SK-N-SH treated with all-trans-retinoic acid at 6 μM for 48 hours (cell line): ENCODE measurements around the gene RASD2.

Experiments used
- ATAC-seq: fragments of 200-7000 bp; cut with Tn5 transposase; 3 replicates; pipeline ENCODE4 v1.9.1; 2020; ENCODE audit warnings: mild to moderate bottlenecking, moderate library complexity
- ARNTL ChIP-seq: fragments of 450-650 bp; formaldehyde crosslinking; IDR thresholded peaks from 2 replicates; pipeline ENCODE4 v1.5.0; 2020; ENCODE audit warnings: low read depth, mild to moderate bottlenecking, moderate library complexity, borderline replicate concordance
- BACH2 ChIP-seq: fragments of 250-450 bp; sonication (Bioruptor Pico); IDR thresholded peaks from 2 replicates; pipeline ENCODE4 v1.9.0; 2021; ENCODE audit warnings: mild to moderate bottlenecking, borderline replicate concordance
- ESRRG ChIP-seq: fragments of 250-450 bp; sonication (Bioruptor Pico); IDR thresholded peaks from 2 replicates; pipeline ENCODE4 v1.6.1; 2021; ENCODE audit warnings: mild to moderate bottlenecking
- GLIS3 ChIP-seq: fragments of 250-450 bp; sonication (Bioruptor Pico); IDR thresholded peaks from 2 replicates; pipeline ENCODE4 v1.5.0; 2020; ENCODE audit warnings: mild to moderate bottlenecking, moderate library complexity
- OSR1 ChIP-seq: fragments of 250-450 bp; sonication (Bioruptor Pico); IDR thresholded peaks from 2 replicates; pipeline ENCODE4 v1.8.0; 2022; ENCODE audit warnings: moderate library complexity, mild to moderate bottlenecking, inconsistent platforms
- PPARA ChIP-seq: fragments of 250-450 bp; sonication (Bioruptor Pico); IDR thresholded peaks from 2 replicates; pipeline ENCODE4 v1.5.0; 2020; ENCODE audit warnings: mild to moderate bottlenecking, borderline replicate concordance
- SNAI2 ChIP-seq: fragments of 250-450 bp; sonication (Bioruptor Pico); IDR thresholded peaks from 2 replicates; pipeline ENCODE4 v1.5.0; 2020; ENCODE audit warnings: mild to moderate bottlenecking, moderate library complexity
- TCF4 ChIP-seq: fragments of 250-450 bp; sonication (Bioruptor Pico); IDR thresholded peaks from 2 replicates; pipeline ENCODE4 v1.8.0; 2021; ENCODE audit warnings: mild to moderate bottlenecking, moderate library complexity, borderline replicate concordance
- TOX ChIP-seq: fragments of 250-450 bp; sonication (Bioruptor Pico); IDR thresholded peaks from 2 replicates; pipeline ENCODE4 v1.8.0; 2021; ENCODE audit warnings: mild to moderate bottlenecking, moderate library complexity, borderline replicate concordance
- ZFP3 ChIP-seq: fragments of 250-450 bp; sonication (Bioruptor Pico); IDR thresholded peaks from 2 replicates; pipeline ENCODE4 v1.5.0; 2020; ENCODE audit warnings: mild to moderate bottlenecking, moderate library complexity
- ZFP30 ChIP-seq: fragments of 450-650 bp; formaldehyde crosslinking; IDR thresholded peaks from 2 replicates; pipeline ENCODE4 v1.5.0; 2022; ENCODE audit warnings: mild to moderate bottlenecking, moderate library complexity
- ZNF565 ChIP-seq: fragments of 450-650 bp; formaldehyde crosslinking; conservative IDR thresholded peaks from 2 replicates; pipeline ENCODE4 v1.5.0; 2020; ENCODE audit warnings: low read depth, mild to moderate bottlenecking, moderate library complexity
- ZNF70 ChIP-seq: fragments of 450-650 bp; formaldehyde crosslinking; IDR thresholded peaks from 2 replicates; pipeline ENCODE4 v1.5.0; 2020; ENCODE audit warnings: mild to moderate bottlenecking, moderate library complexity
- ZNF8 ChIP-seq: fragments of 450-650 bp; formaldehyde crosslinking; IDR thresholded peaks from 2 replicates; pipeline ENCODE4 v1.5.0; 2020; ENCODE audit warnings: mild to moderate bottlenecking, moderate library complexity
- TF ChIP-seq, protein P1 (sequence below): fragments of 250-450 bp; sonication (Bioruptor Pico); IDR thresholded peaks from 2 replicates; pipeline ENCODE4 v1.8.0; 2020; ENCODE audit warnings: mild to moderate bottlenecking, moderate library complexity, borderline replicate concordance
- TF ChIP-seq, protein P2 (sequence below): fragments of 250-450 bp; sonication (Bioruptor Pico); IDR thresholded peaks from 2 replicates; pipeline ENCODE4 v1.8.0; 2021; ENCODE audit warnings: low read depth, mild to moderate bottlenecking, moderate library complexity, borderline replicate concordance
- TF ChIP-seq, protein P3 (sequence below): fragments of 250-450 bp; sonication (Bioruptor Pico); IDR thresholded peaks from 2 replicates; pipeline ENCODE4 v1.5.1; 2020; ENCODE audit warnings: low read depth, mild to moderate bottlenecking, moderate library complexity
- TF ChIP-seq, protein P4 (sequence below): fragments of 250-450 bp; sonication (Bioruptor Pico); IDR thresholded peaks from 2 replicates; pipeline ENCODE4 v1.5.1; 2021; ENCODE audit warnings: mild to moderate bottlenecking, moderate library complexity
- TF ChIP-seq, protein P5 (sequence below): fragments of 250-450 bp; sonication (Bioruptor Pico); IDR thresholded peaks from 2 replicates; pipeline ENCODE4 v1.5.0; 2020; ENCODE audit warnings: mild to moderate bottlenecking, moderate library complexity

The RASD2 gene

DNA sequence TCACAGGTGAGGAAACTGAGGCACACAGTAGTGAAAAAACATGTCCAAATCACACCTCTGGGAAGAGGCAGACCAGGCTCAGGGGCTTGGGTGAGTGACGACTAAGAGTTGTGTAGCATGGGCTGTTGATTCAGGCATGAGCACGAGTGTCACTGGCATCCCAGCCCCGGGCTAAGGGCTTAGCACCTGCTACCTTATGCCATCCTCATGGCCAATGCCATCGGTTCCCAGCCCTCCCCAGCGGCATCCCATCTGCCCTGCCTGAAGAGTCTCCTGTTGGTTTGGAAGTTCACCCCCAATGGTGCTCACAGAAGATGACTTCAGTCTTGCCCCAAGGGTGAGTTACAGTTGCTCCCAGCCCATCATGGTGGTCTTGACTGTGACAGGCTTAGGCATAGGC lies 54.1 kb downstream of the RASD2 start:
- no peak for ATAC-seq
- no peak for TF ChIP-seq TOX (CRISPR knock-in tag)
- TF ChIP-seq, protein P1, sequence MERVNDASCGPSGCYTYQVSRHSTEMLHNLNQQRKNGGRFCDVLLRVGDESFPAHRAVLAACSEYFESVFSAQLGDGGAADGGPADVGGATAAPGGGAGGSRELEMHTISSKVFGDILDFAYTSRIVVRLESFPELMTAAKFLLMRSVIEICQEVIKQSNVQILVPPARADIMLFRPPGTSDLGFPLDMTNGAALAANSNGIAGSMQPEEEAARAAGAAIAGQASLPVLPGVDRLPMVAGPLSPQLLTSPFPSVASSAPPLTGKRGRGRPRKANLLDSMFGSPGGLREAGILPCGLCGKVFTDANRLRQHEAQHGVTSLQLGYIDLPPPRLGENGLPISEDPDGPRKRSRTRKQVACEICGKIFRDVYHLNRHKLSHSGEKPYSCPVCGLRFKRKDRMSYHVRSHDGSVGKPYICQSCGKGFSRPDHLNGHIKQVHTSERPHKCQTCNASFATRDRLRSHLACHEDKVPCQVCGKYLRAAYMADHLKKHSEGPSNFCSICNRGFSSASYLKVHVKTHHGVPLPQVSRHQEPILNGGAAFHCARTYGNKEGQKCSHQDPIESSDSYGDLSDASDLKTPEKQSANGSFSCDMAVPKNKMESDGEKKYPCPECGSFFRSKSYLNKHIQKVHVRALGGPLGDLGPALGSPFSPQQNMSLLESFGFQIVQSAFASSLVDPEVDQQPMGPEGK (CRISPR knock-in tag), result no peak
- TF ChIP-seq ZNF8 (CRISPR knock-in tag), result no peak
- TF ChIP-seq ZNF70 (CRISPR knock-in tag), result no peak
- TF ChIP-seq, protein P2, sequence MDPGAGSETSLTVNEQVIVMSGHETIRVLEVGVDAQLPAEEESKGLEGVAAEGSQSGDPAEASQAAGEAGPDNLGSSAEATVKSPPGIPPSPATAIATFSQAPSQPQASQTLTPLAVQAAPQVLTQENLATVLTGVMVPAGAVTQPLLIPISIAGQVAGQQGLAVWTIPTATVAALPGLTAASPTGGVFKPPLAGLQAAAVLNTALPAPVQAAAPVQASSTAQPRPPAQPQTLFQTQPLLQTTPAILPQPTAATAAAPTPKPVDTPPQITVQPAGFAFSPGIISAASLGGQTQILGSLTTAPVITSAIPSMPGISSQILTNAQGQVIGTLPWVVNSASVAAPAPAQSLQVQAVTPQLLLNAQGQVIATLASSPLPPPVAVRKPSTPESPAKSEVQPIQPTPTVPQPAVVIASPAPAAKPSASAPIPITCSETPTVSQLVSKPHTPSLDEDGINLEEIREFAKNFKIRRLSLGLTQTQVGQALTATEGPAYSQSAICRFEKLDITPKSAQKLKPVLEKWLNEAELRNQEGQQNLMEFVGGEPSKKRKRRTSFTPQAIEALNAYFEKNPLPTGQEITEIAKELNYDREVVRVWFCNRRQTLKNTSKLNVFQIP (CRISPR knock-in tag), result no peak
- TF ChIP-seq OSR1 (CRISPR knock-in tag), result no peak
- no peak for TF ChIP-seq ZFP30 (CRISPR knock-in tag)
- TF ChIP-seq, protein P3, sequence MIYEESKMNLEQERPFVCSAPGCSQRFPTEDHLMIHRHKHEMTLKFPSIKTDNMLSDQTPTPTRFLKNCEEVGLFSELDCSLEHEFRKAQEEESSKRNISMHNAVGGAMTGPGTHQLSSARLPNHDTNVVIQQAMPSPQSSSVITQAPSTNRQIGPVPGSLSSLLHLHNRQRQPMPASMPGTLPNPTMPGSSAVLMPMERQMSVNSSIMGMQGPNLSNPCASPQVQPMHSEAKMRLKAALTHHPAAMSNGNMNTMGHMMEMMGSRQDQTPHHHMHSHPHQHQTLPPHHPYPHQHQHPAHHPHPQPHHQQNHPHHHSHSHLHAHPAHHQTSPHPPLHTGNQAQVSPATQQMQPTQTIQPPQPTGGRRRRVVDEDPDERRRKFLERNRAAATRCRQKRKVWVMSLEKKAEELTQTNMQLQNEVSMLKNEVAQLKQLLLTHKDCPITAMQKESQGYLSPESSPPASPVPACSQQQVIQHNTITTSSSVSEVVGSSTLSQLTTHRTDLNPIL, result no peak
- TF ChIP-seq ZFP3 (CRISPR knock-in tag), result no peak
- TF ChIP-seq SNAI2 (CRISPR knock-in tag), result no peak
- TF ChIP-seq BACH2, result no peak

DNA sequence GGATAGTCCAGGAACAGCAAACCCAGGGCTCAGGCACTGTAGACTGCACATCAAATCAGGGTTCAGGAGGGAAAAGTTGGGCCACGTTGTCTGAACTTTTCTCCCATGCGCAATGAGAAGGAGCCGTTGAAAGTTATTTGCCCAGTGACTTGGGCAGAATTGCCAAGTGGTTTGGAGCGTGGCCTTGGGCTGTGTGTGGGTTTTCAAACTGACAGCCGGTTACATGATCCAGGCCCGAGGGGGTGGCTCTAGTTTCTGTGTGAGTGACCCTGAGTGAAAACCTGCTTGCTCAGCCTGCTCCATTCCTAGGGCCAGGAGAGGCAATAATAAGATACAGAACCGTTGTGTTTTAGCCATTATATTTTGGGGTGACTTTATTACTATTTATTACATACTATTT lies 56.2 kb downstream of the RASD2 start:
- peak; percentile 47; the same call in 2 of the 3 replicates for ATAC-seq

DNA sequence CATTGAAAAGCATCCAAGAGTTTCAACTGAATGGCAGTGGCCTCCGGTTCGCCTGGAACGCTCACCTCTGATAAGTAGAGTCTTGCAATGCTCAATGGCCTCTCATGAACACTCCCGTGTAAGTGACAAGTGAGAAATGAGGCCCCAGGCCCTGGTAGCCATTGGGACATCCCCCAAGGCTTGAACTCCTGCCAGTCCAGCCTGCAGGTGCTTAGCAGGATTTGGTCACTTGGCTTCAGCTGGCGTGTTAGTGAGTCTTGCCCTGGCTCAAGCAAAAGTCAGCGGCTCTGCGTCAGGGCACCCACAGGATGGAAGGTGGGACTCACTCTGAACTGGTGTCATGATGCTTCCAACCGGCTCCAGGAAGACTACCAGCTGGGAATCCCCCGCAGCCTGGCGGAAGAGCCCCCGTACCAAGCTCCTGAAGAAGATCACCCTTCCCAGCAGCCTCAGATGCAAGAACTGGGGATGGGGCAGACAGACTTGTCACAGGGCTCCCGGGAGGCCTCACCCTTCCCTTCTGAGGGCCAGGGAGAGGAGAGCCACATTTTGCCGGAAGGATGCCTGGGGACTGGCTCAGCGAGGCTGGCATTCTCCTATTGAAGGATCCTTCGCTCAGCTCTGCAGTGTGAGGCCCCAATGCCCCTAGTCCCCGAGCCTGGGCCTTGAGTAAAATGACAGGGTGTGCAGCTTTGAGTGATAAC lies 57.2 kb downstream of the RASD2 start:
- ATAC-seq, result no peak
- no peak for TF ChIP-seq BACH2
- no peak for TF ChIP-seq ARNTL
- TF ChIP-seq, protein P4, sequence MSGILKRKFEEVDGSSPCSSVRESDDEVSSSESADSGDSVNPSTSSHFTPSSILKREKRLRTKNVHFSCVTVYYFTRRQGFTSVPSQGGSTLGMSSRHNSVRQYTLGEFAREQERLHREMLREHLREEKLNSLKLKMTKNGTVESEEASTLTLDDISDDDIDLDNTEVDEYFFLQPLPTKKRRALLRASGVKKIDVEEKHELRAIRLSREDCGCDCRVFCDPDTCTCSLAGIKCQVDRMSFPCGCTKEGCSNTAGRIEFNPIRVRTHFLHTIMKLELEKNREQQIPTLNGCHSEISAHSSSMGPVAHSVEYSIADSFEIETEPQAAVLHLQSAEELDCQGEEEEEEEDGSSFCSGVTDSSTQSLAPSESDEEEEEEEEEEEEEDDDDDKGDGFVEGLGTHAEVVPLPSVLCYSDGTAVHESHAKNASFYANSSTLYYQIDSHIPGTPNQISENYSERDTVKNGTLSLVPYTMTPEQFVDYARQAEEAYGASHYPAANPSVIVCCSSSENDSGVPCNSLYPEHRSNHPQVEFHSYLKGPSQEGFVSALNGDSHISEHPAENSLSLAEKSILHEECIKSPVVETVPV (CRISPR knock-in tag), result no peak
- no peak for TF ChIP-seq GLIS3
- no peak for TF ChIP-seq ESRRG (CRISPR knock-in tag)
- no peak for TF ChIP-seq SNAI2 (CRISPR knock-in tag)
- TF ChIP-seq OSR1 (CRISPR knock-in tag), result no peak
- TF ChIP-seq, all 23 proteins: peak for 0

More for the DNA sequence above, 56.2 kb downstream of the RASD2 start:
- TF ChIP-seq PPARA (CRISPR knock-in tag) (no peak), TCF4 (CRISPR knock-in tag) (no peak), ZFP3 (CRISPR knock-in tag) (no peak)
- TF ChIP-seq, protein P2 (CRISPR knock-in tag), result no peak
- TF ChIP-seq, protein P3, result no peak
- TF ChIP-seq, all 23 proteins: peak for 0

DNA sequence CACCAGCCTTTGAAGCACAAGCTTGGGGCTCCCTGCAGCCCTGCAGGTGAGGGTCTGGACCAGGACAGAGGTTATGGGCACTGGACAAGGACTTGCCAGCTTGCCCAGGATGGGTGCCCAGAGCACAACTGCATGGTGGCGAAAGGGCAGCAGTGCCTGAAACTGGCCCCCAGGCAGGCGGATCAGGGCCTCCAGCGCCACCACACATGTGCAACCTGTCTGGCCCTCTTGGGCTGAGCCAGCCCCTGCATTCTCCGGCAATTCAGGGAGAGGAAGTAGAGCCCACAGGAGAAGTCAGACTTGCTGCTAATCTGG lies 57.7 kb downstream of the RASD2 start:
- no peak for ATAC-seq
- TF ChIP-seq ZFP3 (CRISPR knock-in tag) (no peak), SNAI2 (CRISPR knock-in tag) (no peak), PPARA (CRISPR knock-in tag) (no peak), GLIS3 (no peak), BACH2 (no peak), ZNF565 (CRISPR knock-in tag) (no peak)
- TF ChIP-seq, protein P5, sequence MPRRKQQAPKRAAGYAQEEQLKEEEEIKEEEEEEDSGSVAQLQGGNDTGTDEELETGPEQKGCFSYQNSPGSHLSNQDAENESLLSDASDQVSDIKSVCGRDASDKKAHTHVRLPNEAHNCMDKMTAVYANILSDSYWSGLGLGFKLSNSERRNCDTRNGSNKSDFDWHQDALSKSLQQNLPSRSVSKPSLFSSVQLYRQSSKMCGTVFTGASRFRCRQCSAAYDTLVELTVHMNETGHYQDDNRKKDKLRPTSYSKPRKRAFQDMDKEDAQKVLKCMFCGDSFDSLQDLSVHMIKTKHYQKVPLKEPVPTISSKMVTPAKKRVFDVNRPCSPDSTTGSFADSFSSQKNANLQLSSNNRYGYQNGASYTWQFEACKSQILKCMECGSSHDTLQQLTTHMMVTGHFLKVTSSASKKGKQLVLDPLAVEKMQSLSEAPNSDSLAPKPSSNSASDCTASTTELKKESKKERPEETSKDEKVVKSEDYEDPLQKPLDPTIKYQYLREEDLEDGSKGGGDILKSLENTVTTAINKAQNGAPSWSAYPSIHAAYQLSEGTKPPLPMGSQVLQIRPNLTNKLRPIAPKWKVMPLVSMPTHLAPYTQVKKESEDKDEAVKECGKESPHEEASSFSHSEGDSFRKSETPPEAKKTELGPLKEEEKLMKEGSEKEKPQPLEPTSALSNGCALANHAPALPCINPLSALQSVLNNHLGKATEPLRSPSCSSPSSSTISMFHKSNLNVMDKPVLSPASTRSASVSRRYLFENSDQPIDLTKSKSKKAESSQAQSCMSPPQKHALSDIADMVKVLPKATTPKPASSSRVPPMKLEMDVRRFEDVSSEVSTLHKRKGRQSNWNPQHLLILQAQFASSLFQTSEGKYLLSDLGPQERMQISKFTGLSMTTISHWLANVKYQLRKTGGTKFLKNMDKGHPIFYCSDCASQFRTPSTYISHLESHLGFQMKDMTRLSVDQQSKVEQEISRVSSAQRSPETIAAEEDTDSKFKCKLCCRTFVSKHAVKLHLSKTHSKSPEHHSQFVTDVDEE (CRISPR knock-in tag), result no peak
- TF ChIP-seq, protein P3, result no peak
- TF ChIP-seq, protein P4 (CRISPR knock-in tag), result no peak
